GM18909 (cell line): ENCODE data around the gene TLCD3B.
"Not testable (repeated sequence)": the region's sequence is repeated elsewhere in the genome, so short reads cannot be mapped to it uniquely, and the experiment has no call there.

ENCODE experiments used
- ATAC-seq: cut with Tn5 transposase; IDR thresholded peaks from one replicate; pipeline ENCODE4 v1.9.1; 2021; ENCODE audit warnings: mild to moderate bottlenecking; ENCODE audit not compliant: unreplicated experiment, poor library complexity

TLCD3B gene

GRCh38 chr16:30027588-30028437, 3.3 kb downstream of the TLCD3B start:
- no peak for ATAC-seq

- no peak for ATAC-seq
Measured at GRCh38 chr16:30026449-30026848, 4.6 kb downstream of the TLCD3B start.

GRCh38 chr16:30025574-30025973, 5.5 kb downstream of the TLCD3B start:
- no peak for ATAC-seq

GRCh38 chr16:30025156-30025555, 5.9 kb downstream of the TLCD3B start:
- ATAC-seq, result no peak

- ATAC-seq, result no peak
Measured at GRCh38 chr16:30024451-30024850, 6.6 kb downstream of the TLCD3B start.

GRCh38 chr16:30023586-30023985, 7.5 kb downstream of the TLCD3B start:
- ATAC-seq, result no peak

- no peak for ATAC-seq
Measured at GRCh38 chr16:30022887-30023286, 8.2 kb downstream of the TLCD3B start, which contains the start of gene C16orf92. Gene C16orf92 (plus strand): TSS chr16:30023198. CDS start chr16:30023341, 143 bp downstream.

- ATAC-seq, result no peak
Measured at GRCh38 chr16:30018731-30019158, 12.3 kb downstream of the TLCD3B start.

GRCh38 chr16:30017937-30018336, 13.1 kb downstream of the TLCD3B start:
- not testable (repeated sequence) for ATAC-seq

GRCh38 chr16:30017277-30017656, 13.8 kb downstream of the TLCD3B start:
- ATAC-seq, result no peak

- no peak for ATAC-seq
Measured at GRCh38 chr16:30016555-30017276, 14.4 kb downstream of the TLCD3B start.

GRCh38 chr16:30015450-30015849, 15.6 kb downstream of the TLCD3B start:
- not testable (repeated sequence) for ATAC-seq

- ATAC-seq, result not testable (repeated sequence)
Measured at GRCh38 chr16:30012598-30012997, 18.5 kb downstream of the TLCD3B start.

GRCh38 chr16:30011714-30012504, 19.2 kb downstream of the TLCD3B start:
- ATAC-seq, result no peak

- ATAC-seq, result no peak
Measured at GRCh38 chr16:30010844-30011713, 20.0 kb downstream of the TLCD3B start, which contains the start of gene DOC2A. Gene DOC2A (minus strand): TSS chr16:30011027. CDS start chr16:30010222, 805 bp downstream.

GRCh38 chr16:30009990-30010843, 20.9 kb downstream of the TLCD3B start:
- ATAC-seq, result no peak

GRCh38 chr16:30009085-30009862, 21.8 kb downstream of the TLCD3B start:
- ATAC-seq, result no peak

GRCh38 chr16:30007378-30007895, 23.6 kb downstream of the TLCD3B start:
- no peak for ATAC-seq
